Measurements from ENCODE around the gene FAM161B. TPM values are rescaled to one million over a fixed set of nuclear protein-coding genes. Genes with fewer than 3 reads are reported as not detected.

The FAM161B gene
- total RNA-seq, 2 donors from 2014 or later: 2.9 to 4.5 TPM

DNA sequence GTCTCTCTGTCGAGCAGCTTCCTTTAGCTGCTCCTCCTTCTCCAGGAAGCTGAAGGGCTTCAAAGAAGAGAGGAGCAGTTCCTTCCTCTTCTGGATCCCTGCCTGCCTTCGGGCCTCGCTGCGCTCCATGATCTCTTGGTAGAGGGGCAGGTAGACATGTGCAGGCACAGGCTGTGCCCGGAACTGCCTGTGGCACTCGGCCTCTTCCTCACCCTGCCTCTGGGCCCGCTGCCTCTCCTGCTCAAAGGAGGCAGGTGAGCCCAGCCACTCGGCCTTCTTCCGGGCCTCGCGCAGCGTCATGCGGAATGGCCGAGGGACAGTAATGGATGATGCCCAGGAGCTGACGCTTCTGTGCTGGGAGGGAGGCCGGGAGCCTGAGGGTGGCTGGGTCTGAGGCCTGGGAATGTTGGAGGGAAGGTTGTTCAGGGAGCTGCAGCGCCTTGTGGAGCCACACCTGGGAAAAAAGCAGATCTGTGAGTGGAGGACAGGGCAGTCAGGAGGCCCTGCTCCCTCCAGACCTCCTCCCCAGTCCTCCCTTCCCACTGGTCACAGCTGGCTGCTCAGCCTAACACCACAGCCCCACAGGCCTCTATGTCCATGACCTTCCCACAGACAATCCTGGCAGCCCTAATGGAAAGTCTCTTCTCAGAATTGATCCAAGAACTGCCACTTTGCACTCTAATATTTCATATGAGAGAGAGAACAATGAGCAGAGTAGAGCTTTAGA is 5.3 kb downstream of the FAM161B start:
- no peak overlapping the region for H3K27ac ChIP-seq

GRCh38 chr14:73943083-73943482 is 6.8 kb downstream of the FAM161B start:
- ATAC-seq (ENCODE audit: insufficient number of reproducible peaks, low FRiP score, low read depth): no peak
- Histone ChIP-seq H3K4me3 (no peak overlapping the region), H3K27me3 (replicated peaks; ENCODE audit: insufficient read depth) (no peaks in the 10 kb centered on the region), H3K36me3 (peaks cover 21% of the 10 kb centered on the region), H3K9me3 (no peaks in the 10 kb centered on the region), H3K4me1 (ENCODE audit: control insufficient read depth in 1 of 2, low read depth in 2 of 2) (no peaks in the 10 kb centered on the region), H3K27ac (no peak overlapping the region)
- TF ChIP-seq, protein P1, sequence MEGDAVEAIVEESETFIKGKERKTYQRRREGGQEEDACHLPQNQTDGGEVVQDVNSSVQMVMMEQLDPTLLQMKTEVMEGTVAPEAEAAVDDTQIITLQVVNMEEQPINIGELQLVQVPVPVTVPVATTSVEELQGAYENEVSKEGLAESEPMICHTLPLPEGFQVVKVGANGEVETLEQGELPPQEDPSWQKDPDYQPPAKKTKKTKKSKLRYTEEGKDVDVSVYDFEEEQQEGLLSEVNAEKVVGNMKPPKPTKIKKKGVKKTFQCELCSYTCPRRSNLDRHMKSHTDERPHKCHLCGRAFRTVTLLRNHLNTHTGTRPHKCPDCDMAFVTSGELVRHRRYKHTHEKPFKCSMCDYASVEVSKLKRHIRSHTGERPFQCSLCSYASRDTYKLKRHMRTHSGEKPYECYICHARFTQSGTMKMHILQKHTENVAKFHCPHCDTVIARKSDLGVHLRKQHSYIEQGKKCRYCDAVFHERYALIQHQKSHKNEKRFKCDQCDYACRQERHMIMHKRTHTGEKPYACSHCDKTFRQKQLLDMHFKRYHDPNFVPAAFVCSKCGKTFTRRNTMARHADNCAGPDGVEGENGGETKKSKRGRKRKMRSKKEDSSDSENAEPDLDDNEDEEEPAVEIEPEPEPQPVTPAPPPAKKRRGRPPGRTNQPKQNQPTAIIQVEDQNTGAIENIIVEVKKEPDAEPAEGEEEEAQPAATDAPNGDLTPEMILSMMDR (IDR thresholded peaks at IDR 0.05): no peak
- no peak for DNase-seq (ENCODE audit: low spot score)

More for the DNA sequence above, 5.3 kb downstream of the FAM161B start:
- peaks cover 0 to 7% of the 10 kb centered on the region in 2 donors for H3K4me1 ChIP-seq (ENCODE audit: control insufficient read depth in 1 of 2, low read depth in 2 of 2)
- no peaks in the 10 kb centered on the region for H3K9me3 ChIP-seq
- DNase-seq (ENCODE audit: low spot score) (no peak), ATAC-seq (ENCODE audit: insufficient number of reproducible peaks, low FRiP score, low read depth) (no peak)
- no peak overlapping the region for H3K4me3 ChIP-seq
- H3K36me3 ChIP-seq: peaks cover 18% of the 10 kb centered on the region
- TF ChIP-seq, protein P1 (IDR thresholded peaks at IDR 0.05): no peak
- H3K27me3 ChIP-seq (replicated peaks; ENCODE audit: insufficient read depth): no peaks in the 10 kb centered on the region

- ATAC-seq (ENCODE audit: insufficient number of reproducible peaks, low FRiP score, low read depth) (no peak), DNase-seq (ENCODE audit: low spot score) (no peak)
- H3K4me3 ChIP-seq: no peak overlapping the region
- H3K27ac ChIP-seq: no peak overlapping the region
- peaks cover 21% of the 10 kb centered on the region for H3K36me3 ChIP-seq
- no peaks in the 10 kb centered on the region for H3K9me3 ChIP-seq
- no peaks in the 10 kb centered on the region for H3K4me1 ChIP-seq (ENCODE audit: control insufficient read depth in 1 of 2, low read depth in 2 of 2)
- H3K27me3 ChIP-seq (replicated peaks; ENCODE audit: insufficient read depth): no peaks in the 10 kb centered on the region
- TF ChIP-seq, protein P1 (IDR thresholded peaks at IDR 0.05): no peak
Observed at GRCh38 chr14:73942180-73942579, 7.7 kb downstream of the FAM161B start.

GRCh38 chr14:73937012-73937411 is 12.9 kb downstream of the FAM161B start:
- no peaks in the 10 kb centered on the region for H3K9me3 ChIP-seq
- TF ChIP-seq, protein P1 (IDR thresholded peaks at IDR 0.05): no peak
- DNase-seq (ENCODE audit: low spot score) (no peak), ATAC-seq (ENCODE audit: insufficient number of reproducible peaks, low FRiP score, low read depth) (no peak)
- H3K27me3 ChIP-seq (replicated peaks; ENCODE audit: insufficient read depth): no peaks in the 10 kb centered on the region
- H3K36me3 ChIP-seq: peaks cover 29% of the 10 kb centered on the region
- H3K27ac ChIP-seq: no peak overlapping the region
- H3K4me1 ChIP-seq (ENCODE audit: control insufficient read depth in 1 of 2, low read depth in 2 of 2): no peaks in the 10 kb centered on the region
- no peak overlapping the region for H3K4me3 ChIP-seq

DNA sequence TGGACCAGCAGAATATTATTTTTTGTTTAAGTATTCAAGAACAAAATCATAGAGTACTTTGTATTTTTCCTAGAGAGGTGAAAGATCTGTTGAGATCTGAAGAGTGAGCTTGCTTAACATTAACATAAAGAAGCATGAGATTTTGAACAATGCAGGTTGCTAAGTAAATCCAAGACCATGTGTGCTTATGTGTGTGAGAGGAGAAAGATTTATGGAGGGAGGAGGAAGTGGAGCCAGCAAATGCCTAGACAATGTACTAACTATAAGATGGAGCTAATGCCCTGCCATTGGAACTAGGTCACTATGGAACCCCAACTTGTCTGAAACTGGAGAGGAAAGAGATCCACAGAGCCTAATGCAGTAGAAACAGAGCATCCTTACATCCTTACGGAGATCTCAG is 13.3 kb downstream of the FAM161B start:
- ATAC-seq (ENCODE audit: insufficient number of reproducible peaks, low FRiP score, low read depth): no peak
- no peaks in the 10 kb centered on the region for H3K27me3 ChIP-seq (replicated peaks; ENCODE audit: insufficient read depth)
- DNase-seq (ENCODE audit: low spot score): no peak
- no peak overlapping the region for H3K27ac ChIP-seq
- peaks cover 34% of the 10 kb centered on the region for H3K36me3 ChIP-seq
- H3K4me3 ChIP-seq: no peak overlapping the region
- TF ChIP-seq, protein P1 (IDR thresholded peaks at IDR 0.05): no peak
- no peaks in the 10 kb centered on the region for H3K4me1 ChIP-seq (ENCODE audit: control insufficient read depth in 1 of 2, low read depth in 2 of 2)
- no peaks in the 10 kb centered on the region for H3K9me3 ChIP-seq
